Ascending aorta (tissue), 2 donors: ENCODE data around the gene CXADR. TPM values are rescaled to one million over a fixed set of nuclear protein-coding genes. Genes with fewer than 3 reads are reported as not detected.
"Not testable (repeated sequence)": the region's sequence is repeated elsewhere in the genome, so short reads cannot be mapped to it uniquely, and the experiment has no call there.

ENCODE experiments used
- DNase-seq, 2 donors: peaks; one replicate each; pipeline ENCODE4 v3.0.0-alpha.2; 2019; ENCODE audit warnings: low spot score in 2 of 2
- H3K27ac ChIP-seq, 2 donors: fragments of 200-600 bp; sonication (generic); one replicate each; pipeline ENCODE4 v1.5.1; 2016 to 2017; ENCODE audit warnings: mild to moderate bottlenecking in 1 of 2
- H3K27me3 ChIP-seq: fragments of 200-600 bp; sonication (generic); one replicate; pipeline ENCODE4 v1.5.1; 2017
- H3K36me3 ChIP-seq, 2 donors: fragments of 200-600 bp; sonication (generic); one replicate each; pipeline ENCODE4 v1.5.1; 2016
- H3K4me1 ChIP-seq, 2 donors: fragments of 200-600 bp; sonication (generic); one replicate each; pipeline ENCODE4 v1.5.1; 2016 to 2017; ENCODE audit warnings: mild to moderate bottlenecking in 1 of 2
- H3K4me3 ChIP-seq, 2 donors: fragments of 200-600 bp; sonication (generic); one replicate each; pipeline ENCODE4 v1.5.1; 2016 to 2017; ENCODE audit warnings: mild to moderate bottlenecking in 1 of 2
- H3K9me3 ChIP-seq, 2 donors: fragments of 200-600 bp; sonication (generic); one replicate each; pipeline ENCODE4 v1.5.1; 2016
- CTCF ChIP-seq, 3 experiments: fragments of 200-600 bp in 2 of 3; fragments of 450-650 bp in 1 of 3; sonication (generic) in 2 of 3; IDR thresholded peaks; one replicate each; pipeline ENCODE4 v1.5.1; 2016 to 2019; ENCODE audit warnings: antibody characterized with exemption in 3 of 3, mild to moderate bottlenecking in 1 of 3, moderate library complexity in 1 of 3
- intact Hi-C: fragments of 100-400 bp; cut with DNase I; formaldehyde crosslinking; loops from one replicate; pipeline ENCODE4 v1.15.1; 2023
- total RNA-seq: library from RNA; depleted of rRNA; stranded (reverse); fragments of >200 nt; gene quantifications from one replicate; pipeline ENCODE4 v1.1.0, GENCODE V29; 2016

CXADR gene
- total RNA-seq, 1 donor from 2014 or later: 0.32 TPM

- TF ChIP-seq CTCF (IDR thresholded peaks at IDR 0.05): no peak
- Histone ChIP-seq H3K36me3 (no peaks in the 10 kb centered on the region), H3K4me3 (no peak overlapping the region), H3K27me3 (no peaks in the 10 kb centered on the region), H3K4me1 (no peaks in the 10 kb centered on the region), H3K27ac (no peak overlapping the region), H3K9me3 (no peaks in the 10 kb centered on the region)
- intact Hi-C loops: no loop called here
- DNase-seq: no peak
Measured at GRCh38 chr21:17482928-17483327, 29.9 kb upstream of the CXADR start.

- no peaks in the 10 kb centered on the region for H3K27me3 ChIP-seq
- no peaks in the 10 kb centered on the region for H3K36me3 ChIP-seq
- no peaks in the 10 kb centered on the region for H3K4me1 ChIP-seq
- no peak for DNase-seq
- intact Hi-C loops: no loop called here
- TF ChIP-seq CTCF (IDR thresholded peaks at IDR 0.05): no peak
- no peak overlapping the region for H3K4me3 ChIP-seq
- H3K9me3 ChIP-seq: no peaks in the 10 kb centered on the region
- no peak overlapping the region for H3K27ac ChIP-seq
Measured at GRCh38 chr21:17488620-17489019, 24.2 kb upstream of the CXADR start.

GRCh38 chr21:17489565-17489964 lies 23.3 kb upstream of the CXADR start:
- intact Hi-C loops, H3K27me3 ChIP-seq, H3K36me3 ChIP-seq, H3K4me1 ChIP-seq, DNase-seq, H3K9me3 ChIP-seq, H3K4me3 ChIP-seq, H3K27ac ChIP-seq: not testable (repeated sequence)

- H3K27ac ChIP-seq: no peak overlapping the region
Measured at GRCh38 chr21:17491716-17492414, 21.0 kb upstream of the CXADR start.

GRCh38 chr21:17492415-17493168 lies 20.3 kb upstream of the CXADR start:
- Histone ChIP-seq H3K4me1 (no peaks in the 10 kb centered on the region), H3K36me3 (no peaks in the 10 kb centered on the region), H3K4me3 (no peak overlapping the region), H3K27me3 (no peaks in the 10 kb centered on the region), H3K27ac (no peak overlapping the region), H3K9me3 (no peaks in the 10 kb centered on the region)
- no peak for TF ChIP-seq CTCF (IDR thresholded peaks at IDR 0.05)
- no peak for DNase-seq
- intact Hi-C loops: no loop called here

More at GRCh38 chr21:17491716-17492414, 21.0 kb upstream of the CXADR start:
- intact Hi-C loops: no loop called here
- H3K27me3 ChIP-seq: no peaks in the 10 kb centered on the region
- no peaks in the 10 kb centered on the region for H3K4me1 ChIP-seq
- TF ChIP-seq CTCF (IDR thresholded peaks at IDR 0.05): no peak
- no peak for DNase-seq
- H3K4me3 ChIP-seq: no peak overlapping the region
- no peaks in the 10 kb centered on the region for H3K36me3 ChIP-seq
- H3K9me3 ChIP-seq: no peaks in the 10 kb centered on the region

- H3K4me1 ChIP-seq: no peaks in the 10 kb centered on the region
- intact Hi-C loops: no loop called here
- H3K27me3 ChIP-seq: no peaks in the 10 kb centered on the region
- no peak overlapping the region for H3K27ac ChIP-seq
- no peaks in the 10 kb centered on the region for H3K36me3 ChIP-seq
- no peak for DNase-seq
- H3K4me3 ChIP-seq: no peak overlapping the region
- H3K9me3 ChIP-seq: no peaks in the 10 kb centered on the region
- TF ChIP-seq CTCF (IDR thresholded peaks at IDR 0.05): no peak
Measured at GRCh38 chr21:17494051-17494450, 18.8 kb upstream of the CXADR start.
